Activated naive CD8-positive, alpha-beta T cell (primary cell): ENCODE data around the gene SREBF1.
A peak's percentile ranks its signal among the peaks of the same experiment; 100 is the strongest.

Experiments used
- H3K27ac Mint-ChIP-seq: one replicate; pipeline ENCODE4 v1.8.0; 2021; ENCODE audit warnings: mixed read lengths
- H3K27me3 Mint-ChIP-seq: one replicate; pipeline ENCODE4 v1.8.0; 2021; ENCODE audit warnings: mixed read lengths
- H3K36me3 Mint-ChIP-seq: one replicate; pipeline ENCODE4 v1.8.0; 2021; ENCODE audit warnings: mixed read lengths
- H3K4me1 Mint-ChIP-seq: one replicate; pipeline ENCODE4 v1.8.0; 2021; ENCODE audit warnings: low read depth, mixed read lengths
- H3K4me3 Mint-ChIP-seq: one replicate; pipeline ENCODE4 v1.8.0; 2021; ENCODE audit warnings: mild to moderate bottlenecking, mixed read lengths
- H3K9me3 Mint-ChIP-seq: one replicate; pipeline ENCODE4 v1.8.0; 2021; ENCODE audit warnings: low read depth, mixed read lengths

Gene SREBF1

DNA sequence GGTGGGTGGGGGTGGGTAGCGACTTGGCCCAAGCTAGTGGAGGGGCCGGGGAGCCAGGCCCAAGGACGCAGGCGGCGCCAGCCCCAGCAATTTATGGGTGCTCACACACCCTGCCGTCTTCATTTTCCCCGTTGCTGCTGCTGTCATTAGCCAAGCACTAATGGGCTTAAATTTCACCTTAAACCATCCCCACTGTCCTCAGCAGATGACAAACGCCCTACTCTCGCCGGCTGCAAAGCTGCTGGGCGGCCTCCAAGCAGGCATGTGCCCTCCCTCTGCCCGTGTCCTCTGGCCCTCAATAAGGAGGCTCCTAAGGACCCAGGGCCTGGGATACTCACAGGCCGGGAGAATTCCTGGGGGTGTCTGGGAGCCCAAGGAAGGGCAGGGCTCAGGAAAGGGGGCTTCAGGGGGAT, 66.1 kb downstream of the SREBF1 start:
- no peak overlapping the region for H3K27ac Mint-ChIP-seq
- H3K9me3 Mint-ChIP-seq: no peaks in the 10 kb centered on the region
- H3K27me3 Mint-ChIP-seq: no peaks in the 10 kb centered on the region
- peaks cover 18% of the 10 kb centered on the region for H3K4me1 Mint-ChIP-seq
- H3K4me3 Mint-ChIP-seq: no peak overlapping the region
- no peaks in the 10 kb centered on the region for H3K36me3 Mint-ChIP-seq

DNA sequence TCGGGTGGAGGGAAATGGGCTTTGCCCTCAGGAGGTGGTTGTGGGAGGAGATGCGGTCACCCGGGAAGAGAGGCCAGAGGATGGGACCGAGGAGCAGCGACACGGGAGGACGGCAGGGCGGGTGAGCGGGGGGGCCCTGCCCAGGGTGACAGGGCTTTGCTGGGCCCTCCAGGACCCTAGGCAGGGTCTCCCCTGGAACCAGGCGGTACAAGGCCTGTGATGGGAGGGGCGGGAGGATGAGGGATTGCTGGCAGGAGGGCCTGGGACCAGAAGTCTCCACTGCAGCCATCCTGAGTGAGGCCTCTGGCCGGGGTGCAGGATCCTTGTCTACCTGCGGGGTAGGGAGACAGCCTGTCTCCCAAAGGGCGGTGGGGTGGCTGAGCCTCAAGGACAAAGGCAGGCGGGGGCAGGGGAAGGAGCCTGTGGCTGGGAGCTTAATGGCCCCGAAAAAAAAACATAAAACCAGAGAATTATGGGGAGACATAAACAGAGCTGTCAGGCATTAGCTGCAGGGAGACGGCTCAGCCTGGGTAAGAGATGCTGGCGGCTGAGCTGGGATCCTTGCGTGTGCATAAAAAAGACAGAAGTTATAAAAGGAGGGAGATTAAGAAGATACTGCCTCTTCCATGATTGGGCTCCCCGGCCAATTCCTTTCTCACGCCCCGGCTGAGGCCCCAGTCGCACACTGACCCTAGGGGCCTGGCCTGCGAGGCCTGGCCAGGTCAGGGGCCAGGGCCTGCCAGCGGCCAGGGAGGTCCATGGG, 66.7 kb downstream of the SREBF1 start:
- peaks cover 22% of the 10 kb centered on the region for H3K4me1 Mint-ChIP-seq
- H3K27ac Mint-ChIP-seq: no peak overlapping the region
- no peaks in the 10 kb centered on the region for H3K27me3 Mint-ChIP-seq
- no peaks in the 10 kb centered on the region for H3K9me3 Mint-ChIP-seq
- H3K36me3 Mint-ChIP-seq: no peaks in the 10 kb centered on the region
- no peak overlapping the region for H3K4me3 Mint-ChIP-seq

- peaks cover 30% of the 10 kb centered on the region for H3K4me1 Mint-ChIP-seq
Measured at GRCh38 chr17:17768424-17769088, 68.2 kb downstream of the SREBF1 start.

GRCh38 chr17:17767887-17768418, 68.8 kb downstream of the SREBF1 start:
- Mint-ChIP-seq H3K27ac (no peak overlapping the region), H3K4me1 (peaks cover 34% of the 10 kb centered on the region), H3K4me3 (no peak overlapping the region), H3K36me3 (no peaks in the 10 kb centered on the region), H3K9me3 (no peaks in the 10 kb centered on the region), H3K27me3 (no peaks in the 10 kb centered on the region)

More at GRCh38 chr17:17768424-17769088, 68.2 kb downstream of the SREBF1 start:
- Mint-ChIP-seq H3K4me3 (no peak overlapping the region), H3K36me3 (no peaks in the 10 kb centered on the region), H3K27ac (no peak overlapping the region), H3K9me3 (no peaks in the 10 kb centered on the region), H3K27me3 (no peaks in the 10 kb centered on the region)

GRCh38 chr17:17767154-17767869, 69.5 kb downstream of the SREBF1 start:
- Mint-ChIP-seq H3K4me1 (peaks cover 33% of the 10 kb centered on the region), H3K4me3 (no peak overlapping the region), H3K36me3 (no peaks in the 10 kb centered on the region), H3K27me3 (no peaks in the 10 kb centered on the region), H3K9me3 (no peaks in the 10 kb centered on the region), H3K27ac (no peak overlapping the region)

GRCh38 chr17:17766744-17767120, 70.1 kb downstream of the SREBF1 start:
- Mint-ChIP-seq H3K27me3 (no peaks in the 10 kb centered on the region), H3K4me3 (no peak overlapping the region), H3K27ac (peak overlapping the region; percentile 68), H3K4me1 (peaks cover 34% of the 10 kb centered on the region), H3K36me3 (no peaks in the 10 kb centered on the region), H3K9me3 (no peaks in the 10 kb centered on the region)

- H3K27ac Mint-ChIP-seq: peak overlapping the region; percentile 68
- H3K4me1 Mint-ChIP-seq: peaks cover 34% of the 10 kb centered on the region
- no peaks in the 10 kb centered on the region for H3K27me3 Mint-ChIP-seq
- no peaks in the 10 kb centered on the region for H3K9me3 Mint-ChIP-seq
- H3K36me3 Mint-ChIP-seq: no peaks in the 10 kb centered on the region
- H3K4me3 Mint-ChIP-seq: no peak overlapping the region
Measured at GRCh38 chr17:17766077-17766743, 70.6 kb downstream of the SREBF1 start.

GRCh38 chr17:17765359-17766076, 71.3 kb downstream of the SREBF1 start:
- no peaks in the 10 kb centered on the region for H3K9me3 Mint-ChIP-seq
- H3K4me1 Mint-ChIP-seq: peaks cover 33% of the 10 kb centered on the region
- H3K4me3 Mint-ChIP-seq: peak overlapping the region; percentile 5
- peak overlapping the region; percentile 50 for H3K27ac Mint-ChIP-seq
- H3K36me3 Mint-ChIP-seq: no peaks in the 10 kb centered on the region
- H3K27me3 Mint-ChIP-seq: no peaks in the 10 kb centered on the region

GRCh38 chr17:17763734-17764133, 73.1 kb downstream of the SREBF1 start:
- peak overlapping the region; percentile 73 for H3K27ac Mint-ChIP-seq
- H3K27me3 Mint-ChIP-seq: no peaks in the 10 kb centered on the region
- no peaks in the 10 kb centered on the region for H3K9me3 Mint-ChIP-seq
- H3K4me1 Mint-ChIP-seq: peaks cover 36% of the 10 kb centered on the region
- H3K36me3 Mint-ChIP-seq: no peaks in the 10 kb centered on the region
- H3K4me3 Mint-ChIP-seq: no peak overlapping the region

DNA sequence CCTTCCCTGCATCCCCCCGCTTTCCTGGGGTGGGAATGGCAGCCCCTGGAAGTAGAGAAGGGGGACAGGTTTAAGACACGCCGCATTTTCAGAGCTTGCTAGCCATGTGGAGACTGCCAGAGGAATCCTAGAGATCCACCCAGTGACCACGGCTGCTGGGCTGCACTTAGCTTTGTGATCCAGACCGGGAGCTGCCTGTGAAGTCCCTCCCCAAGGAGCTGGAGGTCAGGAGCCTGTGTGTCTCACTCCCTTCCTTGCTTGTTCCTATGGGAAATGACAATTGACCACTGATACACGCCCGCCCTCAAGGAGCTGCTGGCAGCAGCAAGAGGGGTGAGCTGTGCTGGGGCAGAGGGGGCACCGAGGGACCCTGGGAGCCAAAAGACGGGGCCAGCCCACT, 73.7 kb downstream of the SREBF1 start:
- no peaks in the 10 kb centered on the region for H3K9me3 Mint-ChIP-seq
- H3K27me3 Mint-ChIP-seq: no peaks in the 10 kb centered on the region
- H3K27ac Mint-ChIP-seq: no peak overlapping the region
- no peaks in the 10 kb centered on the region for H3K36me3 Mint-ChIP-seq
- H3K4me3 Mint-ChIP-seq: no peak overlapping the region
- H3K4me1 Mint-ChIP-seq: peaks cover 42% of the 10 kb centered on the region

DNA sequence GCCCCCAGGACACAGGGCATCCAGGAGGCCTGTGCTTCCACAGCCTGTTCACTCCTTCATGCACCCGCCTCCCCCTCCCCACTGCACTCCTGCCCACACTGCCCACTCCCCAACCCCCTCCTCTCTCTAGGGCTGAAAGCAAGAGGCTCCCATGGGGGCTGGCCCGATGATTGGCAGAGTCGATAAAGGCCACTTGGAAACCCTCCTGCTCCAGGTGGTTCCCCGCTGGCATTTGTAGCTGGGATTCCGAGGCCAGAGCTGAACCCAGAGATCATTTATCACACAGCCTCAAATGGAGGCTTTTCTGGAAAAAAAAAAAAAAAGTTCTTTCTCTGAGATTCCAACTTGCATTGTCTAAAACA, 74.1 kb downstream of the SREBF1 start:
- Mint-ChIP-seq H3K4me1 (peaks cover 46% of the 10 kb centered on the region), H3K27me3 (no peaks in the 10 kb centered on the region)

More for the DNA sequence above, 74.1 kb downstream of the SREBF1 start:
- Mint-ChIP-seq H3K27ac (no peak overlapping the region), H3K4me3 (no peak overlapping the region), H3K9me3 (no peaks in the 10 kb centered on the region), H3K36me3 (no peaks in the 10 kb centered on the region)
